ENCODE measurements around the gene LMAN1. TPM values are rescaled to one million over a fixed set of nuclear protein-coding genes. Genes with fewer than 3 reads are reported as not detected.

LMAN1 gene
- total and polyA plus RNA-seq, 2 donors (not counting 3 experiments of a cell fraction or from before 2014, with no cell fraction given) = 43.8 to 92.5 TPM

DNA sequence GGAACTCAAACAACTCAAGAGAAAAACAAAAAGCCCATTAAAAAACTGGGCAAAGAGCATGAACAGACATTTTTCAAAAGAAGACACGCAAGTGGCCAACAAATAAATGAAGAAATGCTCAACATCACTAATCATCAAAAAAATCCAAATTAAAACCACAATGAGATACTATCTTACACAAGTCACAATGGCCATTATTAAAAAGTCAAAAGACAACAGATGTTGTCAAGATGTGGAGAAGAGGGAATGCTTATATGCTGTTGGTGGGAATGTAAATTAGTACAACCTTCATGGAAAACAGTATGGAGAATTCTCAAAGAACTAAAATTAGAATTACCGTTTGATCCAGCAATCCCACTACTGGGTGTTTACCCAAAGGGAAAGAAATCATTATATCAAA lies 15.1 kb downstream of the LMAN1 start:
- peak; percentile 24 for FAIRE-seq
- H3K79me2 ChIP-seq (ENCODE audit: control insufficient read depth, insufficient read depth, low read length) = peaks cover 40% of the 10 kb centered on the region
- no peak overlapping the region for H3K27ac ChIP-seq (ENCODE audit: insufficient read depth, low read depth, low read length)
- intact Hi-C loops (cut with micrococcal nuclease) = no loop called here
- TF ChIP-seq MAX (IDR thresholded peaks at IDR 0.05; ENCODE audit: insufficient read depth, insufficient read length) (no peak), FOS (IDR thresholded peaks at IDR 0.05; ENCODE audit: borderline replicate concordance, insufficient read depth, low read length) (no peak), JUN (IDR thresholded peaks at IDR 0.05; ENCODE audit: borderline replicate concordance, insufficient read depth, insufficient read length, low read depth) (no peak), EZH2 (IDR thresholded peaks at IDR 0.05; ENCODE audit: borderline replicate concordance, low read depth, low read length, severe bottlenecking) (no peak), MYC (IDR thresholded peaks at IDR 0.05; ENCODE audit: low read depth, low read length) (no peak), POLR2AphosphoS5 (IDR thresholded peaks at IDR 0.05; ENCODE audit: insufficient read depth, low read depth, low read length) (no peak), GATA2 (IDR thresholded peaks at IDR 0.05; ENCODE audit: insufficient read depth, insufficient read length, low read depth, low read length) (no peak), POLR2A (IDR thresholded peaks at IDR 0.05; ENCODE audit: low read depth, low read length) (no peak)
- TF ChIP-seq, protein P1, sequence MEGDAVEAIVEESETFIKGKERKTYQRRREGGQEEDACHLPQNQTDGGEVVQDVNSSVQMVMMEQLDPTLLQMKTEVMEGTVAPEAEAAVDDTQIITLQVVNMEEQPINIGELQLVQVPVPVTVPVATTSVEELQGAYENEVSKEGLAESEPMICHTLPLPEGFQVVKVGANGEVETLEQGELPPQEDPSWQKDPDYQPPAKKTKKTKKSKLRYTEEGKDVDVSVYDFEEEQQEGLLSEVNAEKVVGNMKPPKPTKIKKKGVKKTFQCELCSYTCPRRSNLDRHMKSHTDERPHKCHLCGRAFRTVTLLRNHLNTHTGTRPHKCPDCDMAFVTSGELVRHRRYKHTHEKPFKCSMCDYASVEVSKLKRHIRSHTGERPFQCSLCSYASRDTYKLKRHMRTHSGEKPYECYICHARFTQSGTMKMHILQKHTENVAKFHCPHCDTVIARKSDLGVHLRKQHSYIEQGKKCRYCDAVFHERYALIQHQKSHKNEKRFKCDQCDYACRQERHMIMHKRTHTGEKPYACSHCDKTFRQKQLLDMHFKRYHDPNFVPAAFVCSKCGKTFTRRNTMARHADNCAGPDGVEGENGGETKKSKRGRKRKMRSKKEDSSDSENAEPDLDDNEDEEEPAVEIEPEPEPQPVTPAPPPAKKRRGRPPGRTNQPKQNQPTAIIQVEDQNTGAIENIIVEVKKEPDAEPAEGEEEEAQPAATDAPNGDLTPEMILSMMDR (IDR thresholded peaks at IDR 0.05; ENCODE audit: extremely low read depth in 1 of 2, insufficient read depth in 1 of 2, low read depth in 1 of 2, low read length in 2 of 2) = no peak
- H3K27me3 ChIP-seq (ENCODE audit: control insufficient read depth in 2 of 2, insufficient read depth in 2 of 2, low read length in 2 of 2) = no peaks in the 10 kb centered on the region
- no TSS peak for BruUV-seq (replicated peaks)
- H3K9ac ChIP-seq (replicated peaks; ENCODE audit: extremely low read depth, insufficient read depth, low read length) = no peak overlapping the region
- peaks cover 10 to 26% of the 10 kb centered on the region in 2 experiments for H3K36me3 ChIP-seq (ENCODE audit: control insufficient read depth in 2 of 2, extremely low read depth in 1 of 2, insufficient read depth in 2 of 2, low read length in 2 of 2)
- H3K4me3 ChIP-seq (replicated peaks in 1 of 3; ENCODE audit: insufficient read depth in 1 of 3, low read depth in 1 of 3, low read length in 3 of 3) = no peak overlapping the region
- no peaks in the 10 kb centered on the region for H4K20me1 ChIP-seq (replicated peaks; ENCODE audit: control insufficient read depth, extremely low read depth, insufficient read depth, low read length)
- no peak overlapping the region for H2AFZ ChIP-seq (ENCODE audit: low read depth, low read length)
- H3K4me2 ChIP-seq (ENCODE audit: insufficient read depth, low read length) = no peak overlapping the region
- H3K9me1 ChIP-seq (replicated peaks; ENCODE audit: control insufficient read depth, extremely low read depth, insufficient read depth, low read length) = no peaks in the 10 kb centered on the region
- H3K4me1 ChIP-seq (ENCODE audit: control insufficient read depth, extremely low read depth, insufficient read depth, low read length) = no peaks in the 10 kb centered on the region
- dilution Hi-C loops (cut with MboI; ENCODE audit: extremely low pct_ligation_motif_present, low sequenced_read_pairs) = no loop called here
- no peaks in the 10 kb centered on the region for H3K9me3 ChIP-seq (replicated peaks; ENCODE audit: control insufficient read depth, insufficient read depth, low read length)
- ChIA-PET POLR2A (no interaction called here), CTCF (interaction anchor here (1.5 kb wide), 1 partner anchor 8 kb away, joined by 3 read pairs; no protein-coding TSS in a partner anchor)
- DNase-seq (ENCODE audit: low read depth, low spot score) = no peak

Measured in endothelial cell of umbilical vein (primary cell).